IgD-negative memory B cell (primary cell): ENCODE data around the gene EID2B. TPM values are rescaled to one million over a fixed set of nuclear protein-coding genes. Genes with fewer than 3 reads are reported as not detected.
A peak's percentile ranks its signal among the peaks of the same experiment; 100 is the strongest.

Experiments used
- H3K27ac Mint-ChIP-seq, 3 donors: one replicate each; pipeline ENCODE4 v1.8.0; 2020 to 2022; ENCODE audit warnings: mild to moderate bottlenecking in 3 of 3, mixed read lengths in 3 of 3, moderate library complexity in 1 of 3
- H3K27me3 Mint-ChIP-seq: one replicate; pipeline ENCODE4 v1.8.0; 2021; ENCODE audit warnings: mixed read lengths
- H3K36me3 Mint-ChIP-seq: one replicate; pipeline ENCODE4 v1.8.0; 2020; ENCODE audit warnings: mild to moderate bottlenecking, mixed read lengths
- H3K4me1 Mint-ChIP-seq, 3 donors: one replicate each; pipeline ENCODE4 v1.8.0; 2020 to 2022; ENCODE audit warnings: mixed read lengths in 3 of 3, mild to moderate bottlenecking in 1 of 3
- H3K4me3 Mint-ChIP-seq, 4 donors: one replicate each; pipeline ENCODE4 v1.8.0; 2020 to 2022; ENCODE audit warnings: mild to moderate bottlenecking in 4 of 4, mixed read lengths in 4 of 4, moderate library complexity in 3 of 4
- H3K9me3 Mint-ChIP-seq, 3 donors: one replicate each; pipeline ENCODE4 v1.8.0; 2020 to 2021; ENCODE audit warnings: mixed read lengths in 3 of 3, mild to moderate bottlenecking in 1 of 3
- polyA plus RNA-seq: library from polyadenylated mRNA; unstranded; fragments of 300-500 nt; fragmentation: Illumina TruSeq; gene quantifications from one replicate; pipeline ENCODE4 v1.2.3, GENCODE V29; 2021

EID2B gene
- polyA plus RNA-seq, 1 donor from 2014 or later, result 2.5 TPM

- Mint-ChIP-seq H3K27ac (no peak overlapping the region), H3K9me3 (no peaks in the 10 kb centered on the region)
Measured at GRCh38 chr19:39543477-39543857, 10.8 kb upstream of the EID2B start.

GRCh38 chr19:39542206-39542605, 9.6 kb upstream of the EID2B start:
- Mint-ChIP-seq H3K27ac (peak overlapping the region in 2 of 3 donors; percentile 64 to 79), H3K36me3 (no peaks in the 10 kb centered on the region), H3K4me1 (peaks cover 26 to 34% (median 30%) of the 10 kb centered on the region in 3 donors), H3K27me3 (peaks cover 4% of the 10 kb centered on the region), H3K4me3 (peak overlapping the region in 2 of 4 donors; percentile 34 to 73), H3K9me3 (no peaks in the 10 kb centered on the region)

More at GRCh38 chr19:39543477-39543857, 10.8 kb upstream of the EID2B start:
- Mint-ChIP-seq H3K4me3 (no peak overlapping the region), H3K27me3 (peaks cover 4% of the 10 kb centered on the region), H3K36me3 (no peaks in the 10 kb centered on the region), H3K4me1 (peaks cover 22 to 26% (median 23%) of the 10 kb centered on the region in 3 donors)

- Mint-ChIP-seq H3K36me3 (no peaks in the 10 kb centered on the region), H3K4me1 (peaks cover 34 to 39% (median 37%) of the 10 kb centered on the region in 3 donors), H3K27me3 (peaks cover 2% of the 10 kb centered on the region), H3K27ac (peak overlapping the region; percentile 76 to 99 (median 98)), H3K9me3 (no peaks in the 10 kb centered on the region), H3K4me3 (peak overlapping the region; percentile 83 to 99 (median 98))
Measured at GRCh38 chr19:39540333-39540673, 7.7 kb upstream of the EID2B start.

- no peaks in the 10 kb centered on the region for H3K27me3 Mint-ChIP-seq
- H3K27ac Mint-ChIP-seq, result peak within 1 kb of the TSS; percentile 76 to 99 (median 98)
- peaks cover 35 to 39% (median 37%) of the 10 kb centered on the region in 3 donors for H3K4me1 Mint-ChIP-seq
- H3K36me3 Mint-ChIP-seq, result no peaks in the 10 kb centered on the region
- H3K9me3 Mint-ChIP-seq, result no peaks in the 10 kb centered on the region
- peak within 1 kb of the TSS; percentile 85 to 99 (median 98) for H3K4me3 Mint-ChIP-seq
Measured at GRCh38 chr19:39539518-39540332, 7.1 kb upstream of the EID2B start, which contains the start of gene EID2. Gene EID2 (minus strand): TSS chr19:39540161. CDS start chr19:39540079, 82 bp downstream.

- H3K4me3 Mint-ChIP-seq, result peak overlapping the region; percentile 85 to 99 (median 92)
- H3K27me3 Mint-ChIP-seq, result no peaks in the 10 kb centered on the region
- H3K27ac Mint-ChIP-seq, result peak overlapping the region; percentile 57 to 80 (median 76)
- no peaks in the 10 kb centered on the region for H3K36me3 Mint-ChIP-seq
- no peaks in the 10 kb centered on the region for H3K9me3 Mint-ChIP-seq
- peaks cover 35 to 39% (median 37%) of the 10 kb centered on the region in 3 donors for H3K4me1 Mint-ChIP-seq
Measured at GRCh38 chr19:39539165-39539517, 6.5 kb upstream of the EID2B start.

GRCh38 chr19:39533791-39534190, 1.1 kb upstream of the EID2B start:
- peaks cover 1% of the 10 kb centered on the region for H3K36me3 Mint-ChIP-seq
- H3K9me3 Mint-ChIP-seq, result no peaks in the 10 kb centered on the region
- peak overlapping the region in 1 of 4 donors; percentile 88 for H3K4me3 Mint-ChIP-seq
- no peaks in the 10 kb centered on the region for H3K27me3 Mint-ChIP-seq
- peaks cover 24 to 27% (median 25%) of the 10 kb centered on the region in 3 donors for H3K4me1 Mint-ChIP-seq
- H3K27ac Mint-ChIP-seq, result no peak overlapping the region

- peaks cover 21 to 22% (median 22%) of the 10 kb centered on the region in 3 donors for H3K4me1 Mint-ChIP-seq
- peaks cover 5% of the 10 kb centered on the region for H3K36me3 Mint-ChIP-seq
- no peaks in the 10 kb centered on the region for H3K9me3 Mint-ChIP-seq
- no peaks in the 10 kb centered on the region for H3K27me3 Mint-ChIP-seq
- peak overlapping the region; percentile 69 to 95 (median 90) for H3K27ac Mint-ChIP-seq
- peak overlapping the region; percentile 88 to 99 (median 95) for H3K4me3 Mint-ChIP-seq
Measured at GRCh38 chr19:39533003-39533512, 406 bp upstream of the EID2B start.

GRCh38 chr19:39531834-39532232, 819 bp downstream of the EID2B start:
- peaks cover 15 to 20% (median 16%) of the 10 kb centered on the region in 3 donors for H3K4me1 Mint-ChIP-seq
- H3K27ac Mint-ChIP-seq, result peak overlapping the region; percentile 69 to 95 (median 71)
- no peaks in the 10 kb centered on the region for H3K27me3 Mint-ChIP-seq
- peak overlapping the region; percentile 88 to 99 (median 95) for H3K4me3 Mint-ChIP-seq
- H3K9me3 Mint-ChIP-seq, result no peaks in the 10 kb centered on the region
- peaks cover 5% of the 10 kb centered on the region for H3K36me3 Mint-ChIP-seq

- Mint-ChIP-seq H3K36me3 (peaks cover 4% of the 10 kb centered on the region), H3K4me1 (peaks cover 1 to 4% (median 4%) of the 10 kb centered on the region in 3 donors), H3K4me3 (no peak overlapping the region), H3K27ac (no peak overlapping the region), H3K27me3 (no peaks in the 10 kb centered on the region), H3K9me3 (no peaks in the 10 kb centered on the region)
Measured at GRCh38 chr19:39525205-39525604, 7.4 kb downstream of the EID2B start.

GRCh38 chr19:39524495-39524894, 8.2 kb downstream of the EID2B start:
- Mint-ChIP-seq H3K4me3 (no peak overlapping the region), H3K4me1 (peaks cover 1 to 4% (median 4%) of the 10 kb centered on the region in 3 donors), H3K27me3 (no peaks in the 10 kb centered on the region), H3K27ac (no peak overlapping the region), H3K36me3 (peaks cover 4% of the 10 kb centered on the region), H3K9me3 (no peaks in the 10 kb centered on the region)

GRCh38 chr19:39520541-39521484, 11.8 kb downstream of the EID2B start:
- Mint-ChIP-seq H3K27ac (no peak overlapping the region), H3K36me3 (peaks cover 2% of the 10 kb centered on the region), H3K9me3 (no peaks in the 10 kb centered on the region), H3K4me1 (peaks cover 4 to 8% (median 7%) of the 10 kb centered on the region in 3 donors), H3K4me3 (no peak overlapping the region), H3K27me3 (peaks cover 14% of the 10 kb centered on the region)

GRCh38 chr19:39518975-39519374, 13.7 kb downstream of the EID2B start:
- Mint-ChIP-seq H3K9me3 (no peaks in the 10 kb centered on the region), H3K27me3 (peaks cover 26% of the 10 kb centered on the region)

GRCh38 chr19:39518458-39518857, 14.2 kb downstream of the EID2B start:
- Mint-ChIP-seq H3K4me3 (no peak overlapping the region), H3K36me3 (peaks cover 2% of the 10 kb centered on the region), H3K27ac (no peak overlapping the region), H3K4me1 (peaks cover 6 to 9% (median 7%) of the 10 kb centered on the region in 3 donors), H3K27me3 (peaks cover 26% of the 10 kb centered on the region), H3K9me3 (no peaks in the 10 kb centered on the region)

More at GRCh38 chr19:39518975-39519374, 13.7 kb downstream of the EID2B start:
- Mint-ChIP-seq H3K4me3 (no peak overlapping the region), H3K36me3 (peaks cover 2% of the 10 kb centered on the region), H3K27ac (no peak overlapping the region), H3K4me1 (peaks cover 6 to 9% (median 7%) of the 10 kb centered on the region in 3 donors)

- no peak overlapping the region for H3K27ac Mint-ChIP-seq
- peak overlapping the region in 2 of 4 donors; percentile 34 to 46 for H3K4me3 Mint-ChIP-seq
- H3K36me3 Mint-ChIP-seq, result peaks cover 2% of the 10 kb centered on the region
- H3K4me1 Mint-ChIP-seq, result peaks cover 6 to 9% (median 7%) of the 10 kb centered on the region in 3 donors
- no peaks in the 10 kb centered on the region for H3K9me3 Mint-ChIP-seq
- peaks cover 27% of the 10 kb centered on the region for H3K27me3 Mint-ChIP-seq
Measured at GRCh38 chr19:39517432-39517831, 15.2 kb downstream of the EID2B start.
